Left cardiac atrium (tissue), 4 donors: ENCODE data around the gene PACSIN1. TPM values are rescaled to one million over a fixed set of nuclear protein-coding genes. Genes with fewer than 3 reads are reported as not detected.
A peak's percentile ranks its signal among the peaks of the same experiment; 100 is the strongest.

ENCODE experiments used
- ATAC-seq, 2 donors: fragments of 200-7000 bp; cut with Tn5 transposase; one replicate each; pipeline ENCODE4 v1.9.1; 2020; ENCODE audit warnings: mild to moderate bottlenecking in 2 of 2, moderate library complexity in 2 of 2
- DNase-seq: peaks from one replicate; pipeline ENCODE4 v3.0.0-alpha.2; 2020
- intact Hi-C, 2 donors: fragments of 100-400 bp; cut with DNase I; formaldehyde crosslinking; loops; one replicate each; pipeline versions ENCODE4 v1.14.1 to v1.15.1; 2022 to 2023
- total RNA-seq, 2 donors: library from RNA; stranded (reverse); fragmentation: NEBNext Ultra II Directional; extraction: Animal tissue kit (Norgen Biotek cat#: 25700); gene quantifications; one replicate each; pipeline ENCODE4 v1.2.1, GENCODE V29; 2021
- donor health status: DM: no; HTN: yes; CAD: no.
- donor health status: DM: no; HTN: yes; CAD: no; lungs with severe emphysema.
- donor health status: DM: yes; HTN: yes; CAD: no.
- donor health status: Dilated cardiomyopathy.

The PACSIN1 gene
- total RNA-seq, 2 donors from 2014 or later = 3.4 to 8.4 TPM

DNA sequence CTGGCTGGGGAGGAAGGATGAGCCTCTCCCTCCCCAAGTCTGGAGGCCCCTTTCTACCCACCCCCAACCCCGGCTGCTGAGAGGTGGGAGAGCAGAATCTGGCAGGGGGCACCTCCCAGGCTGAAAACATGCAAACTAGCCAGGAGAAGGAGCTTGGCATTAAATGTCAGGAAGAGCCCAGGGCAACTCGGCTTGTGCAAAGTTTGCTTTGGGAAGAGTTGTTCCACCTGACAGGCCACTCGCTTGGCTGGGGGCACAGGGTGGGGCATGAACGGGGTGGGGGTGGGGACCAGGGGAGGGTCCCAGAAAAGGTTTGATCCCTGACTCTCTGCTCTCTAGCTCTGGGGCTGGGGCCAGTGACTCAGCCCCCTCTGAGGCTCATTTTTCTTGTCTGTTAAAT is 87.3 kb downstream of the PACSIN1 start:
- DNase-seq = no peak
- intact Hi-C loops = no loop called here
- no peak for ATAC-seq

DNA sequence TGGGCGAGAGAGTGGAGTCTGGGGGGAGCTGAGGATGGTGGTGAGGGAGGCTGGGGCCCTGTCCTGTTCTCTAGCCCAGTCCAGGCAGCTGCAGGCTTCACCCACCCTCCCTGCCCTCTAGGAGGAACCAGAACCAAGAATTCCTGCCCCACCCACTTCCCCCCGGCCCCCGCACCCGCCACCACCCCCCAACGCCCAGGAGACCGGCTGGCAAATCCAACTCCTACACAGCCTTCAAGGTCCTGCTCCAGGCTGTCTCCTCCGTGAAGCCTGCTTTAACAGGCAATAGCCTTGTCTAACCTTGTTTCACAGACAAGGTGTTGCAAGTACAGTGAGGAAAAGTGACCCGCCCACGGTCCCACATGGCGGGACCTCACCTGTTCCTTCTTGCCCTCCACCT is 87.9 kb downstream of the PACSIN1 start:
- intact Hi-C loops = no loop called here
- DNase-seq (no peak), ATAC-seq (no peak)

DNA sequence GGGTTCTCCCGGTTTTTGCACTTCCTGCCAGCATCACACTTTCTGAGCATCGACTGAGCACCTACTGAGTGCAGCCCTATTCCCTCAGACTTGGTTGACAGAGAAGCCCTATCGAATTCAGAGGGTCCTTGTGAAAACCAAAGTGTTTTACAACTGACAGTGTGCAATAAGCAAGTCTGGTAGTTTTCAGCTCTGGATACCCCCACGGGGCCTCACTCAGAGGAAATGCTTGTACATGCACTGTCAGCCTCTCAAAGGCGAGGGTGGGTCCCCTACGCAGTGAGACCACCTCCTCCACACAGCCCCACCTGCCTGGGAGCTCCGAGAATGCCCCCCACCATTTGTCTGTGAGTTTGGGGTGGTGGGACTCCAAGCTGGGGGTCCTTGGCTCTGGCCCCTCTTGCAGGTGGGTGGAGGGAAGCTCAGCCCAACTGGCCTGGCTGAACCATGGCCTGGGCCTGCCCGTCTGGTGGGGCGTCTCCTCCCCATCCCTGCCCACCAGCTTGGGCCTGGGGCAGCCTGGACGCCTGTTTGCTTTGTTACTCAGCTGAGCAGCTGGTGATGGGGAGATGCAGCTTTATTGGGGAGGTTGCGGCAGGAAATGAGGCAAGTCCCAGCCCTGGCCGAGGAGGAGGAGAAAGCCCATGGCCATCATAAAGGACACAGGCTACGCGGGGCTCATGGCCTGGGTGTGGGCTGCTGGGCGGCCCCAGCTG is 88.6 kb downstream of the PACSIN1 start:
- no peak for DNase-seq
- intact Hi-C loops = no loop called here
- no peak for ATAC-seq

DNA sequence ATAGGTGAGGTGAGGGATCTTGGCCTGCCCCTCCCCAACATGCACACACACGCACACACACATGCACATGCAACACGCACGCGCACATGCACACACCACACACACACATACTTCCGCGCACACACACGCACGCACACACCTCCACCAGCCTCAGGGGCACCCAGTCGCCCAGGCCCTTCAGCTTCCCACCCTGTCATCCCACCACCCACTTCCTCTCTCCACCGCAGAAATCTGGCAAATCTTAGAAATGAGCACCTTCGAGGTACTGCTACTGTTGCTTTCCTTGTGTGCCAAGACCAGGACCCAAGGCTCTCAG is 89.1 kb downstream of the PACSIN1 start:
- ATAC-seq = no peak
- intact Hi-C loops = no loop called here
- no peak for DNase-seq

DNA sequence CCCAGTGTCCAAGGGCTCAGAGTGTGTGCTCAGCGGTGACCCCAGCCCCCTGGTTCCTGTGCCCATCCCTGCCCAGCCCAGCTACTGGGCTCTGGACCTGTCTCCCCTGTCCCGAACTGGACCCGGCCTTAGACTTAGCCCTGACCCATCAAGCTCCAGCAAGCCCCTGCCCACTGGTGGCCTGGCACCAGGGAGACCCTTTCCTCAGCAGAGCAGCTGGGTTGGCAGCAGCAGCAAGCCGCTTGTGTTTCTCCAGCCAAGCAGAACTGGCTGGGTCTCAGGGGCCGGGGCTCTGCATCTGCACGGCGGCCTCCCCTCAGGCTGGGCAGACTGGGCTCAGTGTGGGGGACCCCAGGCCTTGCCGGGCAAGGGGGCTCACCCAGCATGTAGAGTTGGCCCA is 89.5 kb downstream of the PACSIN1 start:
- intact Hi-C loops = no loop called here
- no peak for DNase-seq
- ATAC-seq = no peak

DNA sequence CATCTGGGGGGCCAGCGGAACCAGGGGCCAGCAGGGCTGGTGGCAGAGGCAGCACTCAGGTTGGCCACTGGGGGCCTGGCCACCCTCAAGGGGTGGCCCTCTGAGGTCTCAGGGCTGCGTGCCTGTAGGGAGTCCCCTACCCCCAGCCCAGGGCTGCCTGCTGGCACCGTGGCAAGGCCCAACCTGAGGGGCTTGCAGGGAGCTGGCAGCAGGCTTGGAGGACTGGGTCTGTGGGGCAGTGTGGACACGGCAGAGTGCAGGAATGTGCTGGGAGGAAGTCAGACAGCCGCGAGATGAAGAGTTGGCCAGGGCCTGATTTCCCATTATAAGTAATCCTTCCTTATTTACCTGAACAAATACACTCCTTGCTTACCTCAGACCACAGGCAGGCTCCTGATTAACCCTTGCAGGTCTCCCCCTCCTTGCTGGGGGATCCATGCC is 90.2 kb downstream of the PACSIN1 start, which contains the start of gene SPDEF:
Gene SPDEF, minus strand, starts transcription at position 299 of the 441 bp plus-strand sequence. CDS start 11,874 bp downstream, outside the sequence.
- ATAC-seq = no peak
- no peak for DNase-seq
- intact Hi-C loops = no loop called here

DNA sequence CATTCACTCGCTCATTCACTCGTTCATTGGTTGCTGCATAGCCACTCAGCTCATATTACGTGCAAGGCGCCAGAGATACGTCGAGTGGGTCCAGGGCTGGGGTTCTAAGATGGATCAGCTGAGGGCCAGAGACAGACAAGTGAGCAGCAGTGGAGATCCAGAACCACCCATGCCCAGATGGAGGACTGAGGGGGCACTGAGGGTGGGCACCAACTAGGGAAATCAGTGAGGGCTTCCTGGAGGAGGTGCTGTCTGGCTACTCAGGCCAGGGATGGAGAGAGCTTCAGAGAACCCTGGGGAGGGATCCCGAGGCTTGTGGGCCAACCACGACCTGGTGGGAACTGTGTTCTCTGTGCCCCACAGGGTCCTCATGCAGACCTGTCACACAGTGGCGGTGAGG is 90.6 kb downstream of the PACSIN1 start:
- intact Hi-C loops = no loop called here
- DNase-seq = no peak
- no peak for ATAC-seq

DNA sequence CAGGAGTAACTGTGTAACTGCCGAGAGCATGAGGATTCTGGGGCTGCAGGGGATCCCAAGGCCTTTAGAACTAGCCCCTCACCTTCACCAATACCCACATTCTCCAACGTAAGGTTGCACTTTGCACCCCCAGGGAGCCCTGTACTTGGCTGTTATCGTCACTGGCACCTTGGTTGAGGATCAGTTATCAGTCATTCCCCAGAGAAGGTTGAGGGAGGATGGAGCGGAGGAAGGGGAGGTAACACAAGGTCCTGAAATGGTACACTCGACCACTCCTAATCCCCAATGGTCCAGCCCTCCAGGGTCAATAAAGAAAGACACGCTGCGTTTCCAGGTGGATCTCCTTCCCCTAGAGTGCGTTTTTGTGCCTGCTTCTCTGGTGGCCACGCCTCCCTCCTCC is 91.4 kb downstream of the PACSIN1 start:
- intact Hi-C loops = no loop called here
- no peak for ATAC-seq
- DNase-seq = no peak

DNA sequence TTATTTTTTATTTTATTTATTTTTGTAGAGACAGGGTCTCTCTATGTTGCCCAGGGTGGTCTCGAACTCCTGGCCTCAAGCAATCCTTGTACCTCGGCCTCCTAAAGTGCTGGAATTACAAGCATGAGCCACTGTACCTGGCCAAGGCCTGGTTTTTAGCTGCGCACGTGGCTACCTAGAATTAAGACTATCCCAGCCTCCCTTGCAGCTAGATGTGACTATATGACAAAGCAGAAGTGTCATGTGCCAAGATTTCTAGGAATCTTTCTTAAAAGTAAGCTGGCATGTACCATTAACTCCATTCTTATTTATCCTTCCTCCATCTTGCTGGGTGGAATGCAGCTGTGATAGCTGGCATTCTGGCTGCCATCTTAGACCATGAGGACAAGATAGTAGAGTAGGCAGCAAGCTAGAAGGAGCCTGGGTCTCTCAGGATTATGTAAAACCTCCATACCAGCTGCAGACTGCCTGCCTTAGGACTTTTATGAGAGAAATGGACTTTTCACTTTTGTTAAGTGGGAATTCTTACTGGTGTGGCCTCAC is 92.4 kb downstream of the PACSIN1 start:
- ATAC-seq = no peak
- no peak for DNase-seq
- intact Hi-C loops = no loop called here

DNA sequence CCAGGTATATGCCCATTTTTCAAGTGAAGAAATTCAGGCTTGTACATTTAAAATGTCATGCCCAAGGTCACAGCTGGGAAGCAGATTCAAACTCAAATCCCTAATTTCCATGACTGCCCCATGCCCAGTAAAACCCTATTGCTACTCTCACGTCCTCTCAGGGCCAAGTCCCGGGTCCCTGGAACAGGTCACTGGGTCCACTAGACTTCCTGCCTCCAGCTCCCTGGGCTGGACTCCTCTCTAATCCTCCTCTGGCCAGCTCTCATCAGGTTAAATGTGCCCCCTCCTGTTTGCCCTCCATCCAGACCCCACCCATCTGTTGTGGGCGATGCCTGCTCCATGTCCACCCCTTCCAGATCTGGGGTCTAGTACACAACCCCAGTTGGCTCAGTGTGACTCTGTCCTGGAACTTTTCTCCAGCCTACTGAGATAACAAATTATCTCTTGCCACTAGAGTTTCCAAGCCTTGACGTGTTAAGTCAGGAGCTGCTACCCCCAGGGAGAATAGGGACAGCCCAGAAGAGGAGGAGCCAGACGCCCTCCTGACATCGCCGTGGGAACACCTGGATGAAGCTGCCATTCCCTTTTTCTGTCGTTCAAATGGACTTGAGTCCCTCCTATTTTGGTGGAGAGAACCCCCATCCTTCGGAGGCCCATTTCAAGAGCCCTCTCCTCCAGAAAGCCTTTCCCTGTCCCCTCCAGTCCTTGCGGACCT is 93.9 kb downstream of the PACSIN1 start:
- intact Hi-C loops = no loop called here
- DNase-seq = no peak
- peak in 1 of 2 donors; percentile 37 for ATAC-seq

DNA sequence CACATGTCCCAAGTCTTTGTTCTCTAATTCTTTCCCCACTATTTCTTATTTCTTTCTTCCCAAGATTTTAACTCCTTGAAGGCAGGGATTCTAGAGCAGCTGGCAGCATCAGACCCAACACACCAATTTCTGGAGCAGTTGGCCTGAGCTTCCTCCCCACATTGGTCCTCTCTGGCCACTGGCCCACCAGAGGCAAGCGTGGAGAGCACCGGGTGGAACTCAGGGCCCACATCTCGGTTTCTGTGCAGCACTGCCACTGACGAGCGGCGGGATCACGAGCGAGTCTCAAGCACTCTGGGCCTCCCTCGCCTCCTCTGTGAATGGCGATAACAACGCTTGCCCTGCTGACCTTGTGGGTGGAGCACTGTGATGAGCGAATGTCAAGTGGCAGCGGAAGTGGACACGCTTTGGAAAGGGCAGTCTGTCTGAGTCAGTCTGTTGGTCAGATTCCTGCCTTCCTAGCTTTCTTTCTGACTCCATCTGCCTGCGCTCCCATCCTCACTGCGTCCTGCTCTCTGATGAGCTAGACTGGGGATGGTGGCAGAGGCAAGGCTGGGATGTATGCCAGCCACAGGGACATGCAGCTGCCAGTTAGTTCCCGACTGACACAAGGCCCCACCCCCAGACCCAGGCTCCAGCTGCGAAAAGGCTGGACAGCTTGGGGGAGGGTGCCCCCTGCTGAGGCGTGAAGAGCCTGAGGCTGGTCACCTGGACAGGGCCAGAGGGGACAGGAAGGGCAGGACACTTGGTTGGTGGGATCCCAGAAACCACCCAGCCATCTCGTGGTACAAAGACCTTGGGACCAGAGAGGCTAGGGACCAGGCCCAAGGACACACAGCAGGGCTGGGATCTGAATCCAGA is 94.7 kb downstream of the PACSIN1 start:
- intact Hi-C loops = no loop called here
- DNase-seq (peak; percentile 54), ATAC-seq (peak; percentile 60 to 86)

DNA sequence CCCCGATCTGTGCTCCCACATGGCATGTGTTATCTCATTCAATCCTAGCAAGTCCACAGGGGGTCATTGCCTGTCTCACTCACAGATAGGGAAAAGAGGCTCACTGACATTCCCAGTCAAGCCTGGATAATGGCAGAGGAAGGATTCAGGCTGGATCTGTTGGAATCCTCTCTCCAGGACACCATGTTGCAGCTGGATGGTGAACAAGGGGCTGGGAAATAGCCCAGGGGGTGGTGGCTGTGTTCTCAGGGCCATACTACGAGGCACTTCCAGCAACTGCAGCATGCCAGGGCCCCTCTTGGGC is 95.3 kb downstream of the PACSIN1 start:
- intact Hi-C loops = no loop called here
- DNase-seq = no peak
- no peak for ATAC-seq

DNA sequence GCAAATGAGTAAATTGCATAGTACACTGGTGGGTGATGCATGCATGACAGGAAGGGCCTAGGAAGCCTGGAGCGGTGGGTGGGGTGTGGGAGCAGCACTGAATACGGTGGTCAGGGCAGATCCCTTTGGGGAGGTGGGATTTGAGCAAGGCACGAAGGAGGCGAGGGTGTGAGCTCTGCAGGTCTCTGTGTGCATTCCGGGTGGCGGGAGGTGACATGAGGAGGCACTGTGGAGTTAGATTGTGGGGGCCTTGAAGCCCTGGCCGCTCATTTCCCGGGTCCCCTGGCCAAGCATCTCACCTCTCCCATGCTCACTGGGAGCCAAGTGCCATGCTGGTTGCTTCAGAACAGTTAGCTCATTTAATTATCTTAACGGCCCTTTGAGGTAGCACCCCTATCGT is 96.5 kb downstream of the PACSIN1 start:
- intact Hi-C loops = no loop called here
- ATAC-seq (no peak), DNase-seq (no peak)

DNA sequence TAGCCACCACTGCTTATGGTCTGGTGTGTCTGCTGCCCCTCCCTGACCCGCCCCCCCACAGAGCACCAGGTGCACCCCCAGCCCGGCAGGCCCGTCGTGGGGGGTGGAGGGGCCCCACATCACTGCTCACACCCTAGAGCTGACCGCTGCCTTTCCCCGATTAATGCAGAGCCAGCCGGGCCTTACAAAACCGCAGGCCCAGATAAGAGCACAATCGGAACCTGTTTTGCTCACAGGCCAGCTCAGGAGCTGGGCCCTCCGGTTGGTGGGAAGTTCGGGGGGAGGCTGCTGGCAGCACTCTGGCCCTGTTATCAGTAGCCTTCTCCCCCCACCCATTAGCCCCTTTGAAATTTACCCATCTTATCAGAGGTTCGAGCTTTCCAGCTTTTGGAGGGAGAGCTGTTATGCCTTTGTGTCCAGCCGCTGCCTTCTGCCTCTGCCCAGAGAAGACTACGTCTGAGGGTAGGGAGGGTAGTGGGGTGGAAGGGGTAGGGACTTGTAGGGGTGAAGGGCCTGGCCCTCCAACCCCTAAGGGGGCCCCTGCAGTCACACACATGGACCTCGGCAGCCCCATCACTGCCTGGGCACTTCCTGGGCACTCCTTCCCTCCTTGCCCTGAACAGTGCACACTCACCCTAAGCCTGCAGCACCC is 97.1 kb downstream of the PACSIN1 start:
- intact Hi-C loops = no loop called here
- no peak for DNase-seq

DNA sequence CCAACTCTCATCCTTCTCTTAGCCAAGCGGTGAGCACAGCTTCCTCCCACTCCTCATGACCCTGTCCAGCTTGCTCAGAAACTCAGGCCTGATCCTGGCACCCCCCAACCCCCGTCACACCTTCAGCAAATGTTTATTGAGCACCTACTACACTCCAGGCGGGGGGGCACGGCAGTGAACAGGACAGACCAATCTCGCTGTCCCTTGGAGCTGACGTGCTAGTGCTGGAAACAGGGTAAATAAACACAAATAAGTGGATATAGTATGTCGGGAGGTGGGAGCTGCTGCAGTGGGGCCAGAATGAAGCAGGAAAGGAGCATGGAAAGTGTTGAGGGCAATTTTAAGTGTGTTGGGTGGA is 97.6 kb downstream of the PACSIN1 start:
- DNase-seq (no peak), ATAC-seq (no peak)
- intact Hi-C loops = no loop called here

More for the DNA sequence above, 97.1 kb downstream of the PACSIN1 start:
- no peak for ATAC-seq

DNA sequence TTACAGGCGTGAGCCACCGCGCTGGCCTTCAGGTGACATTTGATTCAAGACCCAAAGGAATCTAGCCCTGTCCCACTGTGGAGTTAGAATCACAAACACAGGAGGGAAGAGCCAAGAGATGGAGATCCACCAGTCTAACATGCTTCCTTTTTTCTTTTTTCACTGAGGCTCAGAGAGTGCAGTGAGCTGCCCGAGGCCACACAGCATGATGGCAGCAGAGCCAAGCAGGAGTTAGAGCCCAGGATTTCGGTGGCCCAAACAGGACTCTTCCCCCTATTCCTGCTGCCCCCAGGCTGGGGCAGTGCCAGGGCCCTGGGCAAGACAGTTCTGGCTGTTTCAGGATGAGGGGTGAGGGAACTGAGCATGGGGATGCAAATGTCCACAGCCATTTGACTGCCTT is 98.3 kb downstream of the PACSIN1 start:
- ATAC-seq (no peak), DNase-seq (no peak)
- intact Hi-C loops = no loop called here

DNA sequence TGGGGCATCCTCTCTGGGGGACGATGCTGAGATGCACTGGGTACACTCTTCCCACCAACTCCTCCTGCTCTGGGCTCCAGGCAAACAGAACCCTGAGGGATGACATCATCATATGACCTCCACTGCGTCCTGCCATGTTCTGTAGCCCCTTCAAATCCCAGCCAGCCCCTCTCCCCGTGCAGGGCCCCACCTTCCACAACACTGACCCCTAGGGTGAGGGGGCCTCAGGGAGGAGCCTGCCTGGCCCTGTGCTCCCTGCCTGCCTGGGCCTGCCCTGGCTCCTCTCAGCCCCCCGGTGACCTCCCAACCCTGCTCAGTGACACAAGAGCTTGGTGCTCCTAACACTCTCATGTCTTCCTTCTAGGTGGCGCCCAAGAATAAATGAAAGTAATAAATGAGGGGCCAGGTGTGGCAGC is 99.9 kb downstream of the PACSIN1 start:
- DNase-seq (no peak), ATAC-seq (no peak)
- intact Hi-C loops = no loop called here

DNA sequence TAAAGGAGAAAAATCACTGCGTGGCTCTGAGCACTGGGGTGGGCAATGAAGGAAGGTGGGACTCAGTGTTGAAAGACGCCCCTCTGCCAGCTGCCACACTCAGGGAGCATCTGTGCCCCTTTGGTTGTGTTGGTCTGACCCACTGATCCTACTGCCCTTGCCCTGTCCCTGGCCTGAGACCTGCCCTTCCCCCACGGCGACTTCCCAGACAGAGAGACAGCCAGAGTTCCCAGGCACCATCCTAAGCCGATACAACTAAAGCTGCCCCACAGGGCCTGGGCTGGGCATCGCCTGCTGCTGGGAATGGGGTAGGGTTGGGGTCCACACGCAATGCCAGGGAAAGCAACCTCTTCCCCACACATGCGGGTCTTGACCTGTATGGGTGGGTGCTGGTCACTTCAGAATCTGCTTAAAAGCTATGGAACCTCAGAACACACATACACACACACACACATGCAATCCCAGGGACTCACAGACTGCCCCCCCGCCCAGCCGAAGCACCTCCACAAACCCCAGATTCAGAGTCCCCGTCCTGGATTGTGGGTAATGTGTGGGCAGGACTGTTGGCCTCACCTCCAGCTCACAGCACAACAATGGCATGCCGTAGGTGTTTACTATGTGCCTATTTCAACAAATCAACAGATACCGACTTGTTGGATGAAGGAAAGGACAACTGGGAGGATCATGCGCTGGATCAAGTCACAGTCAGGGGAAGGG is 101.1 kb downstream of the PACSIN1 start:
- ATAC-seq (no peak), DNase-seq (no peak)

More for the DNA sequence above, 101.1 kb downstream of the PACSIN1 start:
- intact Hi-C loops = no loop called here
